Erythroblast (primary cell): Measurements from ENCODE around the gene CDYL.

Source experiments
- DNase-seq, 2 experiments: peaks; one replicate each; lab custom pipeline; 2025; lab: John Stamatoyannopoulos, UW
- GATA1 ChIP-seq: IDR thresholded peaks from 2 replicates; pipeline ENCODE4 v1.6.1; 2011; ENCODE audit warnings: low read depth, mild to moderate bottlenecking, control low read depth, low read length, moderate library complexity
- POLR2A ChIP-seq: IDR thresholded peaks from 2 replicates; pipeline ENCODE4 v1.6.1; 2011; ENCODE audit warnings: mild to moderate bottlenecking, low read length

Gene CDYL

DNA sequence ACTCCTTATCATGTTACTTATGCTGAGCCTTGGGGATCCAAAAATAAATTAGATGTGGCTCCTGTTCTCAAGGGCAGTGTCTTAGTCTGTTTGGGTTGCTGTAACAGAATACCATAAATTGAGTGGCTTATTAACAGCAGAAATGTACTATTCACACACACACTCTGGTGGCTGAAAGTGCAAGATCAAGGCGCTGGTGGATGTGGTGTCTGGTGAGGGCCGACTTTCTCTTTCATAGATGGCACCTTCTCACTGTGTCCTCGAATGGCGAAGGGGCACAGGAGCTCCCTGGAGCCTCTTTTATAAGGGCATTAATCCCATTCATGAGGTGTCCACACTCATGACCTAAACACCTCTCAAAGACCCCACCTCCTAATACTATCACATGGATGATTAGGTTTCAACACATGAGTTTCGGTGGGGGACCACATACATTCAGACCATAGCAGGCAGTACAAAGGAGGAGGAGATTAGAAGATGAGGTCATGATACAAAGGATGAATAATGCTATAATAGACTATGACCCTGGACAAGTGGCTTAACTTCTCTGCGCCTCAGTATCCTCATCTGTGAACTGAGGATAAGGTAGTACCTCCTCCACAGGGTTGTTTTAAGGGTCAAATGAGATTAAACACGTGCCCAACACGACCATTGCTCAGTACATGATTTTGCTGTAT lies 193.5 kb downstream of the CDYL start:
- DNase-seq, result no peak
- TF ChIP-seq POLR2A, result no peak
- TF ChIP-seq GATA1, result no peak

DNA sequence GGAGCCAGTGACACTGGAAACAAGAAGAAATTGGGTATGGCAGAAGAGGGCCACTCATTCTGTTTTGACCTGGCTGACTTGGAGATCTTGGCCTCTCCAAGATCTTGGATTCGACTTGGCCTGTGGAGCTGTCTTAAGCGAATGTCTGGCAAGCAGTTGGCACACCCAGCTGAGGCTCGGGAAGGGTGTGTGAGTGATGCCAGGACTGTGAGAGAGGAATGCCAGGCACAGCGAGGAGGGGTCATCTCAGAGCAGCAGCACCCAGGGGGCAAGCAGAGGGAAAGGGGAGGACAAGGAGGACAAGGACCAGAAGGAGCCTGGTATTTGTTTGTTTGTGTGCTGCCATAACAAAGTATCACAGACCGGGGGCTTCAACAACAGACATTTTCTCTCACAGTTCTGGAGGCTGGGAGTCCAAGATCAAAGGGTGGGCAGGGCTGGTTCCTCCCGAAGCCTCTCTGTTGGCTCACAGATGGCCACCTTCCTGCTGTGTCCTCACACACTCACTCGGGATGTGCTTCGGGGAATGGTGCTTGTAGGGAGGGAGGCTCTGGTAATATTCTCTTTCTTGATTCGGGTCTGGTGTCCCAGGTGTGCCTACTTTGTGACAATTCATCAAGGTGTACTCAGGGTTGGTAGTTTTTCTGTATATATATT lies 194.7 kb downstream of the CDYL start:
- no peak for DNase-seq
- no peak for TF ChIP-seq POLR2A
- no peak for TF ChIP-seq GATA1

DNA sequence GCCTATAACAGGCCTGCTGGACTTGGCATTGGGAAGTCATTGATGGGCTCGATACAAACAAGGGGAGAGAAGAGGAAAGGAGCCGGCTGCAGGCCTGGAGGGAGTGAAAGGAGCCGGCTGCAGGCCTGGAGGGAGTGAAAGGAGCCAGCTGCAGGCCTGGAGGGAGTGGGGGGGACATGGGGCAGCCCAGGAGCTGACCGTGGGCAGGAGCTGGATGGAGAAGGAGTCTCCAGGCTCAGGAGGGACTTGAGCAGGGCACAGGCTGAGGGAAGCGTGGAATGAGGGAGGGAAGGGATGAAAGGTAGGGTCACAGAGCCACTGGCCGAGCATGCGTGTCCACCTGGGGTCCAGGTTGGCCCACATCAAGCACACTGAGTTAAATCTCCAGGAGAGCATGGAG lies 195.6 kb downstream of the CDYL start:
- TF ChIP-seq GATA1 (no peak), POLR2A (no peak)
- no peak for DNase-seq

DNA sequence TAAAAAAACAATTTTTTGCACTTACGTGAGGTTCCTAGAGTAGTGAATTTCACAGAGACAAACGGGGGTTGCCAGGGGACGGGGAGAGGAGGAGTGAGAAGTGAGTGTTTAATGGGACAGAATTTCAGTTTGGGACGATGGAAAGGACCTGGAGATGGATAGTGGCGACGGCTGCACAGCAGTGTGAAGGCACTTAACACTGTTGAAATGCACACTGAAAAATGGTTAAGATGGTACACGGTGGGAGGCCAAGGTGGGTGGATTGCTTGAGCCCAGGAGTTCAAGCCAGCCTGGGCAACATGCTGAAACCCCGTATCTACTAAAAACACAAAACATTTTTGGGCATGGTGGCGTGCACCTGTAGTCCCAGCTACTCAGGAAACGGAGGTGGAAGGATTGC lies 196.2 kb downstream of the CDYL start:
- TF ChIP-seq GATA1 (no peak), POLR2A (no peak)
- no peak for DNase-seq

DNA sequence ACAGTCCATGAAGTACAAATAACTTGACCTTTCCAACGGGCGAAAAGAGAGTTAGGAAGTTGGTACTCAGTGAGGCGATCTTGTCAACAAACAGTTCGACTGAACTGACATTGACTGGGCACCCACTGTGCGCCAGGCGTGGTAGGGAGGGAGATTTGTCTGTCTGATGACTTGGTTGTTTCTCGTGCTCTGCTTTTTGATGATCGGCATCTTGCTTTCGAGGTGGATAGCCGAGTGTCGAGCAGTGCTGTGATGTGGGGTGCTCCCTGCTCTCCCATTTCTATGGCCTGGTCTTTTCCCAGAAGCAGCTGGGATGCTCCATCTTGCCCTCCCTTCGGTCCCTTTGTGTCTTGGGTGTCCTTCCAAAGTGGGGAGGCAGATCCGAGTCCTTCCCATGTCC lies 197.2 kb downstream of the CDYL start:
- TF ChIP-seq GATA1 (no peak), POLR2A (no peak)
- no peak for DNase-seq

DNA sequence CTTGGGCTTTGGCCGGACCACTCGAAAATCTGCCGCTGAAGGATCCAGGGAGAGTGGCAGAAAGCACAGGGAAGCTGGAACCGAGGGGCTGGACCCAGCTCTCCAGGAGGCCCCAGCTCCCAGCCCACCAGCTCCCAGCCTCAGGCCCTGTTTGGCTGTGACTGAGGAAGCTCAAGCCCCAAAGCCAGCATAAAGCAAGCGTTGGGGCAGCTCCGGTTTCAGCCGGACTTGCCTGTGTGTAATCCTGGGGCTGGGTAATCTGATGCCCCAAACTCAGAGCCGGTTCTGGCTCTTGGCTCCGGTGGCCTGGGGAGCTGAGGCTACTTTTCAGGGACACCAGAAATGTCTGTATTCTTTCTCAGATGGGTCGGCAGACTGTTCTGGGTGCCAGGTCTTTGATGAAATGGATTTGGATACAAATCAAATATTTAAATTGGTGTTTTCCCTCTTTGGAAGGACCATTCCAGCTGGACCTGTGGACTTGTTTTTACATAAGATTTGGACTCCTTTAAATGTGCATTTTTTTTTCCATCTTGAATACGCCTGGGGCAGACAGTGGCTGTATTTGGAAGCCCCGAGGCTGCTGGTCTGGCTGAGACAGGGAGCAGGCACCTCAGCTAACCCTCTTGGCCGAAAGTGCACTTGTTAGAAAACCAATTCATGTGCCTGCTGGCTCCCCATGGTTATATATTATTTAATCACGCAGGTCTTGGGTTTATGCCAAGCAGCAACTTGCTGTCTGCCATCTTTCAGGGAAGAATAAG lies 198.0 kb downstream of the CDYL start:
- TF ChIP-seq POLR2A (no peak), GATA1 (no peak)

DNA sequence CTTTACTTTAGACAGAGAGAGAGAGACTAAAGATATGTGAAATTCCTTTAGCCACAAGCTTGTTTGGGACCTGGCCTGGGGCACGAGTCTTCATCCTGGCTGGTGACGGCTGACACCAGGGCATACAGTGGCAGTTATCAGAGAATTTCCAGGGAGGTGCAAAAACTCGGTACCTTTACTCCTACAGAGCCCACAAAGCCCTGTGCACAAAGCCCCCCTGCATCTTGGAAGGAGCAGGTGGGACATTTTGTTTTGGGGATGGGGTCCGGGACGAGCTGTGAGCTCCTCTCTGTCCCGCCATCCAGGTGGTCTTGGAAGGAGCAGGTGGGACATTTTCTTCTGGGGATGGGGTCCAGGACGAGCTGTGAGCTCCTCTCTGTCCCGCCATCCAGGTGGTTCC lies 198.8 kb downstream of the CDYL start:
- TF ChIP-seq GATA1, result no peak
- TF ChIP-seq POLR2A, result no peak
- no peak for DNase-seq

More for the DNA sequence above, 198.0 kb downstream of the CDYL start:
- no peak for DNase-seq

DNA sequence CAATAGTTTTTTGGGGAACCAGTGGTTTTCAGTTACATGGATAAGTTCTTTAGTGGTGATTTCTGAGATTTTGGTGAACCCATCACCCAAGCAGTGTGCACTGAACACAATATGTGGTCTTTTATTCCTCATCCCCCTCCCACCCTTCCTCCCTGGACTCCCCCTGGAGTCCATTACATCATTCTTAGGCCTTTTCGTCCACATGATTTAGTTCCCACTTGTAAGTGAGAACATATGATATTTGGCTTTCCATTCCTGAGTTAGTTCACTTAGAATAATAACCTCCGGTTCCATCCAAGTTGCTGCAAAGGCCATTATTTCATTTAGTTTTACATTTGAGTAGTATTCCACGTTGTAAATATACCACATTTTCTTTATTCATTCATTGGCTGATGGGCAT lies 199.3 kb downstream of the CDYL start:
- TF ChIP-seq POLR2A, result no peak
- TF ChIP-seq GATA1, result no peak

DNA sequence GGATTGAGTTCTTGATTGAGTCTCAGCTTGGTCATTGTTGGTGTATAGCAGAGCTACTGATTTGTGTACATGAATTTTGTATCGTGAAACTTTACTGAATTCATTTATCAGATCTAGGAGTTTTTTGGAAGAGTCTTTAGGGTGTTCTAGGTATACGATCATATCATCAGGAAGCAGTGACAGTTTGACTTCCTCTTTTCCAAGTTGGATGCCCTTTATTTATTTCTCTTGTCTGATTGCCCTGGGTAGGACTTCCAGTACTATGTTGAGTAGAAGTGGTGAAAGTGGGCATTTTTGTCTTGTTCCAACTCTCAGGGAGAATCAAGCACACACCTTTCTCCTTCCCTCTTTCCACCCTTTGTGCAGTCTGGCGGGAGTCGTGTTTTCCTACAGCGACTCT lies 201.3 kb downstream of the CDYL start:
- no peak for DNase-seq
- TF ChIP-seq GATA1 (no peak), POLR2A (no peak)

More for the DNA sequence above, 199.3 kb downstream of the CDYL start:
- no peak for DNase-seq

DNA sequence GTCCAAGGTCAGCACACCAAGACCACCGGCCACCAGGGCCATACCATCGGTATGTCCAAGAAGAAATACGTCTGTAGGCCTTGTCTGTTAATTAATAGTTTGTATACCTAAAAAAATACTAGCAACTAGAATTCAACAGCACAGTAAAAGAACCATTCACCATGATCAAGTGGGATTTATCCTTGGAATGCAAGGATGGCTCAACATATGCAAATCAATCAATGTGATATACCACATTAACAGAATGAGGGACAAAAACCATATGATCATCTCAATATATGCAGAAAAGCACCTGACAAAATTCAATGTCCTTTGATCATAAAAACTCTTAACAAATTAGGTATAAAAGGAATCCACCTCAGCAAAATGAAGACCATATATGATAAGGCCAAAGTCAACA lies 203.2 kb downstream of the CDYL start:
- TF ChIP-seq POLR2A (no peak), GATA1 (no peak)
- DNase-seq, result no peak

DNA sequence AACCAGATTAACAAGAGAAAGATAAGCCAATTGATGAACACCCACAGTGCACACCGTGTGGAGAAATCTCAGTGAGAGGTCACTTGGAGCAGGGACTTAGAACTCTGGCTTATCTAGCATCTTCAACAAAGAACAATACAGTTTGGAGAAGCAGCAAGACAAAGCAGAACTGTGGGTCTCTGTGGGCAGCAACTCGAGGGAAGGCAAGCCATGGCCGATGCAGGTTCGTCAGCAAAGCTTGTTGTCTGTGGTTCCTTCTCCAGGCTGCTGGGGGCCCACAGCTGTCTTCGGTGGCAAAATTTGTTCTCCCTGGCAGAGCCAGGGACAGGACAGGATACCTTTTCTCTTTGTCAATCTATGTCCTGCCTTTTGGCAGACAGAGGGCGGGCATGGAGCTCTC lies 205.6 kb downstream of the CDYL start:
- no peak for DNase-seq
- TF ChIP-seq POLR2A, result no peak
- TF ChIP-seq GATA1, result no peak

DNA sequence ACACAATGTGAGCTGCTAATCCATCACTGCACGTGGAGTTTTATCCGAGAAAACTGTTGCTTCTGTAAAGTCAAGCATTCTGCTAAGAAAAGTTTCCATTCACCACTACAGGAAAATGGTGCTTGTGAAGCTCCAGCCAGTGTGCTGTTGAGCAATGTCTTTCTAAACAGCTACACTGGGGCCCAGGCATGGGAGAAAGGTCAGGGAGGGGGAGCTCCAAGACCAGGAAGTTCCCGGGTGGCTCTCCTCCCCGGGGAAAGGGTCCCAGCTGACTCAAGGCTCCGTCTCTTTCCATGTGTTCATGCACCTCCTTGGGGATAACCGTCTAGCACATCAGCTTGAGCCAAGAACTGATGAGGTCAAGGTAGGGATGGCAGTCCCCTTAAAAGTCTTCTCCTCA lies 207.1 kb downstream of the CDYL start:
- TF ChIP-seq POLR2A (no peak), GATA1 (no peak)
- DNase-seq, result no peak

DNA sequence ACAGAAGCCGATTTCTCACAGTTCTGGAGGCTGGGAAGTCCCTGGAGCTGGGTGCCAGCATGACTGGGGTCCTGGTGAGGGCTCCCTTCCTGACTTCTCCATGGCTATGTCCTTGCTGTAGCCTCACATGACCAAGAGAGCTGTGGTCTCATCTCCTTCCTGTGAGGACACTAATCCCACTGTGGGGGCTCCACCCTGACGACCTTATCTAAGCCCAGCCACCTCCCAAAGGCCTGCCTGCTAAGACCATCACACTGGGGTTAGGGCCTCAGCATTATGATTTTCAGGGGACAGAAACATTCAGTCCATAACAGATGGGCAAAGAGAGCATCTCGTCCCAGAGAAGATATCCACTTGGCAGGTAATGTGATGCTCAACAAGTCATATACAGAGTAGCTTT lies 210.8 kb downstream of the CDYL start:
- no peak for DNase-seq
- TF ChIP-seq POLR2A (no peak), GATA1 (no peak)

DNA sequence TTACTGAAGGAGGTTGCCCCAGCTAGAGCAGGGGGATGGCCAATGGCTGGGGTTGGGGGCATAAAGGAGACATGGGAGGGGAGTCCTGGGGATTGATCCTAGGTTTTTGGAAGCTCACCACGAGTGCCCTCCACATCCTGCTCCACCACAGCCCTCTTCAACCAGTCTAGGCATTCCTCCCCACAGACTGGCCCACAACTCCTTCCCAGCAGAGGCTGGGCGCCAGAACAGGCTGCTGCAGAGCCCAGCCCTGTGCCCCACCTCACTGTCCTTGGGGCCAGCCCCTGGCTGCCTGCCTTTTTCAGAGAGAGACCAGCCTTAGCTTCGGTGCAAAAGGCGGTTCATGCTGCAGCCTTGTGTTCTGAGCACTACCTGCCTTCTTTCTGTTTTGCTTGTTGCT lies 211.2 kb downstream of the CDYL start:
- TF ChIP-seq GATA1 (no peak), POLR2A (no peak)
- no peak for DNase-seq

DNA sequence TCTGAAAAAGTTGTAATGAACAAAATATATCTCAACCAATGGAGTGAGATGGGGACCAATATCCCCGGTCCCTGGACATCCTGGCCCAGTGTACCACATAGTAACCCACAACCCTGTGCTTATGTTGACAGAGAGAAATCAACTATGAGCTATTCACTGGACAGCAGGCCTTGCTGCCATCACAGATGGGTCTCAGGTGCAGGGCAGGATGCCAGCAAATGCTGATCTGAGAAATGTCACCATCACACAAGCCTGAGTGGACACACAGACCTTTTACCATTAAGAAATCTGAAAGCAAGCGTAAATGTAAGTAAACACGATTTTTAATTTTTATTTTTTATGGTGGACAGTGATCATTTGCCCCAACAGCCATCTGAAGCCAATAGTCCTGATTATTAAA lies 218.5 kb downstream of the CDYL start:
- TF ChIP-seq GATA1 (no peak), POLR2A (no peak)
- DNase-seq, result no peak
